HUES6 (cell line): ENCODE data around the gene PROSER2.
A peak's percentile ranks its signal among the peaks of the same experiment; 100 is the strongest.

Source experiments
- H3K27ac ChIP-seq: 2 replicates; pipeline ENCODE4 v1.7.0; 2013; ENCODE audit warnings: low read depth, mild to moderate bottlenecking, low read length, inconsistent platforms
- H3K27me3 ChIP-seq: 2 replicates; pipeline ENCODE4 v1.6.1; 2013; ENCODE audit warnings: low read length; ENCODE audit not compliant: control insufficient read depth, insufficient read depth
- H3K36me3 ChIP-seq: 2 replicates; pipeline ENCODE4 v1.6.1; 2013; ENCODE audit warnings: low read length; ENCODE audit not compliant: control insufficient read depth, insufficient read depth
- H3K4me1 ChIP-seq: 2 replicates; pipeline ENCODE4 v1.6.1; 2013; ENCODE audit warnings: low read length; ENCODE audit not compliant: control insufficient read depth, insufficient read depth
- H3K4me3 ChIP-seq: 2 replicates; pipeline ENCODE4 v1.5.1; 2013; ENCODE audit warnings: low read depth, low read length
- H3K9ac ChIP-seq: one replicate; pipeline ENCODE4 v1.6.1; 2013; ENCODE audit warnings: mild to moderate bottlenecking, low read length
- H3K9me3 ChIP-seq: 2 replicates; pipeline ENCODE4 v1.6.1; 2013; ENCODE audit warnings: low read depth, low read length; ENCODE audit not compliant: control insufficient read depth, insufficient read depth

PROSER2 gene

DNA sequence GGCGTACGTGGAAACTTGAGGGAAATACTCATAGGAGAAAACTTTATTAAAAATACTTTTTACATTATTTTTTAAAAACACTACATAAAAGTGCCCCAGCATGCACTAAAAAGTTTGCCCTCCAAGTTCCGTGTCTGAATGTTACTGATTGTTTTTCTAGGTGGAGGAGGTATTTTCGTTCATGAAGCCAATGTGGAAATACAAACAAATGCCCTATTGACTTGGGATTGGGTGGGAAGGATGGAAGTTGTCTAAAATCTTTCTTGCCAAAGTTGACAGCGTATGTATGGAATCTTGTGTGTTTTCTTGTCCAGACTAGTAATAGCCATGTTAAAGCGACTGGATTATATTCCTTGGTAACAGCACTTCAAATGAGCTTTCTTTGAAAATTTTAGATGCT is 1.2 kb downstream of the PROSER2 start:
- Histone ChIP-seq H3K27me3 (peaks cover 17% of the 10 kb centered on the region), H3K9ac (no peak overlapping the region), H3K4me3 (peak overlapping the region; percentile 82), H3K9me3 (no peaks in the 10 kb centered on the region), H3K27ac (no peak overlapping the region), H3K4me1 (peaks cover 16% of the 10 kb centered on the region), H3K36me3 (no peaks in the 10 kb centered on the region)

DNA sequence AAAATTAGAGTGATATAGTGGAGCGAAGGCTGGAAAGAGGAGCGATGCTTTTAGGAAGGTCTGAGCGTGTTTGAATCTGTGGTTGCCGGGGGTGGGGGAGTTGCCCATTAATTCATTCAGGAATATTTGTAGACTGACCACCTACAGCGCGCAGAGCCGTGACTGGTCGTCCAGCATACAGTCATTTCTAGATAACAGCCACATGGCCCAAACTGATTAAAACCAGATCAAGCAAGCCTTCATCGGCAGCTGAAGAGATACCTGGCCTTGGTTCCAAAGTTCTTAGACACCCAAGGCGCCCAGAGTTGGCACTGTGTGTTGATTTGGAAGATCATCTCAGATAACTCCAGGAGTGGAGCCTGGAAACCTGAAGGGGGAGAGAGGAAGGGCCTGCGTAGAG is 1.7 kb downstream of the PROSER2 start:
- no peaks in the 10 kb centered on the region for H3K9me3 ChIP-seq
- no peak overlapping the region for H3K27ac ChIP-seq
- peaks cover 17% of the 10 kb centered on the region for H3K4me1 ChIP-seq
- H3K9ac ChIP-seq = no peak overlapping the region
- no peak overlapping the region; the same call in 1 of the 2 replicates for H3K4me3 ChIP-seq
- no peaks in the 10 kb centered on the region for H3K36me3 ChIP-seq
- H3K27me3 ChIP-seq = peaks cover 17% of the 10 kb centered on the region

DNA sequence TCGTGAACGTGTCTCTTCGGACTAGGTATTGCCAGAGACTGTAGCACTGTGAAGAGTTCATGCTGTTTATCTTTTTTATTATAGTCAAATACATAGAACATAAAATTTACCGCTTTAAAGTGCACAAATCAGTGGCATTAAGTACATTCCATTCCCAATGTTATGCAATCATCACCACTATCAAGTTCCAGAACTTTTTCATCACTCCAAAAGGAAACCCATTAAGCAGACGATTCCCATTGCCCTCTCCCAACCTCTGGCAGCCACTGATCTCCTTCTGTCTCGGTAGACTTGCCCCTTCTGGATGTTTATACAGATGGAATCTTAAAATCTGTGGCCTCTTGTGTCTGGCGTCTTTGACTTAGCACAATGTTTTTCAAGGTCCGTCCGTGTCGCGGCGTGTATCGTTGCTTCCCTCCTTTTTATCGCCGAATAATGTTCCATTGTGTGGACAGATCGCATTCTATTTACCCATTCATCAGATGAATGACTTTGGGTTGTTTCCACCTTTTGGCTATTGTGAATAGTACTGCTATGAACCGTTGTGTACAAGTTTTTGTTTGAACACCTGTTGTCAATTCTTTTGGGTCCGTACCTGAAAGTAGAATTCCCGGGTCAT is 2.7 kb downstream of the PROSER2 start:
- H3K27me3 ChIP-seq = peaks cover 17% of the 10 kb centered on the region
- no peak overlapping the region for H3K27ac ChIP-seq
- no peak overlapping the region for H3K9ac ChIP-seq
- no peak overlapping the region for H3K4me3 ChIP-seq
- H3K4me1 ChIP-seq = peaks cover 24% of the 10 kb centered on the region
- no peaks in the 10 kb centered on the region for H3K36me3 ChIP-seq
- H3K9me3 ChIP-seq = no peaks in the 10 kb centered on the region

DNA sequence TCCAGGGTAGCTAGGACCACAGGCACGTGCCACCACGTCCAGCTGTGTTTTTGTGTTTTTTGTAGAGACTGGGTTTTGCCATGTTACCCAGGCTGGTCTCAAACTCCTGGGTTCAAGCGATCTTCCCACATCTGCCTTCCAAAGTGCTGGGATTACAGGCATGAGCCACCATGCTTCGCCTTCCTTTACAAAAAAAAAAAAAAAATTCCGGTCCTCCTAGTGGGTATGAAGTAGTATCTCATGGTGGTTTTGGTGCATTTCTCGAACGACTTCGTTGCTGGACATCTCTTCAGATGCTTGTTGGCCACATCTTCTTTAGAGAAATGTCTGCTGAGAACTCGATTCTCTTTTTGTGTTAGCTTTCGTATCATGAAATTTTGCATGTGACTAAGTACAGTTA is 3.9 kb downstream of the PROSER2 start:
- no peaks in the 10 kb centered on the region for H3K36me3 ChIP-seq
- no peaks in the 10 kb centered on the region for H3K9me3 ChIP-seq
- H3K9ac ChIP-seq = no peak overlapping the region
- peaks cover 17% of the 10 kb centered on the region for H3K27me3 ChIP-seq
- peaks cover 33% of the 10 kb centered on the region for H3K4me1 ChIP-seq
- H3K27ac ChIP-seq = no peak overlapping the region
- H3K4me3 ChIP-seq = no peak overlapping the region

DNA sequence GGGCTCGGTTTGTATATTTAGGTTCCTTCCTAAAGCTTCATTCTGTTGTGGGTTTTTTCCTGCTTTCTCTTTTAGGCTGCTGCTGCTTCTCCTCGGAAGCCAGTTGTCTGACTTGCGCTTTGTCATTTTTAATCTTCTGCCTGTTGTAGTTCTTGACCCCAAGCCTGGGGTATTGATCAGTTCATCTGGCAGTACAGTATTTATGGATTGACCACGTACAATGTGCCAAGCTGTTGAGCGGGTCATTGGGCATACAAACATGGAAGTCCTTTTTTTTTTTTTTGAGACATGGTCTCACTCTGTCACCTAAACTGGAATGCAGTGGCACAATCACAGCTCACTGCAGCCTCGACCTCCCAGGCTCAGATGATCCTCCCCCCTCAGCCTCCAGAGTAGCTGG is 4.3 kb downstream of the PROSER2 start:
- H3K27me3 ChIP-seq = peaks cover 17% of the 10 kb centered on the region
- peaks cover 33% of the 10 kb centered on the region for H3K4me1 ChIP-seq
- H3K4me3 ChIP-seq = no peak overlapping the region

DNA sequence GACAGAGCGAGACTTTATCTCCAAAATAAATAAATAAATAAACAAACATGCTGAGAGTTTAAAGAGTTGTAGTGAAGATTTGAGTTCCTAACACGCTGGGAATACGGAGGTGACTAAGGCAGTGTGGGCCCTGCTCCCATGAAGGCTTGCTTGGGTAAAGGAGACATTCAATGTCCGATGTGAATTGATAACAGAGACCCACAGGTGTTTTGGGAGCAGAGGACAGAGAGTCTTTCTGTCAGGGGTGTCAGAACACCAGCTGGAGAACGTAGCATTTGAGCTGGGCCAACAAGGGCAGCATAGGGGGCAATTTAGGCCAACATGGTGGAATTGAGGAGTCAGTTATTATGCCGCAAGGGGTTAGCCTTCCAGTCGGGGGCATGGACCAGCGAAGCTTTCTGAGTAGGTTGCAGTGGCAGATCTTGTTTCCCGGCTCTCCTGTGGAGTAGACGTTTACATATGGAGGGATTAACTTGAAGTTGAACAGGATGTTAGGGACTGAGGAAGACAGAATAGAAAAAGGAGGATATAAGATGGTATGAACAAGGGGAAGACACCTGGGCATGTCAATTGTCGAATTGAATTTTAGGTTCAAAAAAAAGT is 5.6 kb downstream of the PROSER2 start:
- H3K9me3 ChIP-seq = no peaks in the 10 kb centered on the region
- H3K36me3 ChIP-seq = no peaks in the 10 kb centered on the region
- peaks cover 33% of the 10 kb centered on the region for H3K4me1 ChIP-seq
- no peak overlapping the region for H3K9ac ChIP-seq
- no peak overlapping the region for H3K4me3 ChIP-seq
- H3K27me3 ChIP-seq = peaks cover 13% of the 10 kb centered on the region
- no peak overlapping the region for H3K27ac ChIP-seq

More for the DNA sequence above, 4.3 kb downstream of the PROSER2 start:
- no peaks in the 10 kb centered on the region for H3K36me3 ChIP-seq
- no peak overlapping the region for H3K9ac ChIP-seq
- H3K27ac ChIP-seq = no peak overlapping the region
- H3K9me3 ChIP-seq = no peaks in the 10 kb centered on the region

DNA sequence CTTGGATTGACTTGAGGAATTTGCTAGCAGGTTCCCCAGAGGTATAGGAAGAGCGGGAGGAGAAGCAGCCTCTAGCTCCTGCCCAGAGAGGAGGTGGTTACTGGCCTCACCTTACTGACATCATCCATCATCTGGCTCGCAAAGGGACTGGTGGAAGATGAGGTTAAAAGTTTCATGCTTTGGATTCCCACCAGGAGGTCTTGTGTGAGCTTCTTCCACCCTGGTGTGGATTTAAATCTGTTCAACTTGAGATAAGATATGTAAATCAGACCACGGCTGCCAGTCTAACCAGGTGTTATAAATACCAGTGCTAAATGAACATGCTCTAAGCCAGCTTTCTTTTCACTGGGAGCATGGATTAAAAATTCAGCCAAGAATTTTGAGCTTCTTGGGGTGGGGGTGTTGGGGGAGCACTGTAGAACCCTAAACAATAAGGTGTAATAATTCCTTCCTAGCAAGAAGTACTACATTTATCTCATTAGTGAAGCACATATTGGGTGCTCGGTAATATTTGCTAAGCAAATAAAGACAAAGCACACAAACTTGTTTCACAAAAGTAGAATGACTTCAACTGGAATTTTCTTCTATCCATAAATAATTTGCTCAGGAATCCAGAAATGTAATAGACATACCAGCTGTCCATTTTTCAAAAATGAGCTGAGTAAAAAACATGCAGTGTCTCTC is 7.8 kb downstream of the PROSER2 start:
- H3K27me3 ChIP-seq = no peaks in the 10 kb centered on the region
- no peak overlapping the region for H3K4me3 ChIP-seq
- no peaks in the 10 kb centered on the region for H3K9me3 ChIP-seq
- peaks cover 26% of the 10 kb centered on the region for H3K4me1 ChIP-seq
- no peak overlapping the region for H3K9ac ChIP-seq
- H3K27ac ChIP-seq = no peak overlapping the region
- H3K36me3 ChIP-seq = no peaks in the 10 kb centered on the region

DNA sequence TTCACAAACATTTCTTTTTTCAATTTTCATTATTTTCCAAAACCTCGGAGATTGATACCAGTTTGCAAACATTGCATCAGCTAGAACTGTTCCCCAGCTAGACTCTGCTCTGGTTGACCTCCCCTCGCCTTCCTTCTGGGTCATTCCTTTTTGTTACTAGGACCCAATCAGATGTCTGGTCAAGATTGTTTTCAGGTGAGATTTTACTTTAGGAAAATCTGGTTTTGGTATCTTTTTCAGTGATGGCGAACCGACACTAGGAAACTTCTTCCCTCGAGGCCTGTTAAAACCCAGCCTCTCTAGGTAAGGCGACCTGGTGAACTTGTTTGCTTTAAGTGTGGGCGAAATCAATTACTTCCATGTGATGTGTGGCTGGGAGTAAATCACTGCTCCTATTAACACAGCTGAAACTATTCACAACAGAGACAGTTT is 8.4 kb downstream of the PROSER2 start:
- Histone ChIP-seq H3K4me1 (peaks cover 26% of the 10 kb centered on the region), H3K9me3 (no peaks in the 10 kb centered on the region), H3K27me3 (no peaks in the 10 kb centered on the region), H3K36me3 (no peaks in the 10 kb centered on the region), H3K27ac (no peak overlapping the region), H3K9ac (no peak overlapping the region), H3K4me3 (no peak overlapping the region)

DNA sequence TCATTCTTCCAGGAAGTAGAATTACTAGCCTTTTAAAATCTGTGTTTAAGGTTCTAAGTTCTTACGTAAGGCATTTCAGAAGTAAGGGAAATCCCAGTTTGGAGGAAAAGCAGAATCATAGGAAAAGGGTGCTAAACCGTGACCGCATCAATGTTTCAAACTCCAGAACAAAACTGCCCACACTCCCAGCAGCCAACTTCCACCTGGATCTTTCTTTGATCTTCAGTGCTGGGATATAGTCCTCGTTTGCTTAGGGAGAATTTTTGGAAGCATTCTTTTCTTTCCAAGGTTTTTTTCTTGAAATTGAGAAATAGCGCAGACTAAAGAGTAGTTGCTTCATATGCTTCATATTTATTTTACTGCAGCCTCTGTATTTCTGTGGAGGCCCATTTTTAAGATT is 8.9 kb downstream of the PROSER2 start:
- no peak overlapping the region for H3K9ac ChIP-seq
- no peaks in the 10 kb centered on the region for H3K9me3 ChIP-seq
- H3K36me3 ChIP-seq = no peaks in the 10 kb centered on the region
- H3K4me1 ChIP-seq = peaks cover 26% of the 10 kb centered on the region
- H3K4me3 ChIP-seq = no peak overlapping the region
- no peak overlapping the region for H3K27ac ChIP-seq
- H3K27me3 ChIP-seq = no peaks in the 10 kb centered on the region

DNA sequence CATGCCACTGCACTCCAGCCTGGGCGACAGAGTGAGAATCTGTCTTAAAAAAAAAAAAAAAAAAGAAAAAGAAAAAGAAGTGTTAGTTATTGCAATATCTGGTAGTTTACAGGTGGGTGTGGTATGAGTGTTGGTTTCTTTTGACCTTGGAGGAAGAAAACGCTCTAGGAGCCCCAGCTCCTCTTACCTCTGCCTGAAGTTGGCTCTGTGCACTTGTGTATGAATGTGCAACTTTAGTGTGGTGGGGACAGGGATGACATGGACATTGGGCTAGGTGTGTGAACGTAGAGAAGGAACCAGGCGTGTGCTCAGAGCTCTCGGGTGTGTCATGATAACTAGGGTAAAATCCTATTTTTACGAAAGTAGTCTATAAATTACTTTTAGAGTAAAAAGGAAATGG is 11.9 kb downstream of the PROSER2 start:
- Histone ChIP-seq H3K4me1 (peaks cover 15% of the 10 kb centered on the region; the same call in 1 of the 2 replicates), H3K4me3 (no peak overlapping the region), H3K36me3 (no peaks in the 10 kb centered on the region), H3K27ac (no peak overlapping the region), H3K27me3 (no peaks in the 10 kb centered on the region), H3K9ac (no peak overlapping the region), H3K9me3 (no peaks in the 10 kb centered on the region)

DNA sequence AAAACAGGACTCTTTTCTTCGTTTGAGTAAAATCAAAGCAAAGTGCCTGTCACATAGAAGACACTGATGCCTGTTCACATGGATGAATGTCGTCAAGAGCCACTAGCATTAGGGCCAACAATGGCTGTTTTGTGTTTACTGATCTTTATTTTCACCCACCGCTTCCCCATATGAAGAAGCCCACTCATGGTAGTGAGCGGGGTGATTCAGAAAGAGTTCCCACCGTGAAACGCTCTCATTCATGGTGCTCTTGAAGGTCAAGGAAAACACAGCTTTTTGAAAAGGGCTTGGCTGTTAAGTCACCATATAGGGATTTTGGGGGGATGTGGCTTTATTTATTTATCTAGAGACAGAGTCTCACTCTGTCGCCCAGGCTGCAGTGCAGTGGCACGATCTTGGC is 12.5 kb downstream of the PROSER2 start:
- no peaks in the 10 kb centered on the region for H3K36me3 ChIP-seq

More for the DNA sequence above, 12.5 kb downstream of the PROSER2 start:
- Histone ChIP-seq H3K27me3 (no peaks in the 10 kb centered on the region), H3K9me3 (no peaks in the 10 kb centered on the region), H3K4me1 (peaks cover 11% of the 10 kb centered on the region; the same call in 1 of the 2 replicates), H3K9ac (no peak overlapping the region), H3K4me3 (no peak overlapping the region), H3K27ac (no peak overlapping the region)
